H1 (cell line): ENCODE data around the gene STAMBPL1. TPM values are rescaled to one million over a fixed set of nuclear protein-coding genes. Genes with fewer than 3 reads are reported as not detected.

Experiments used
- POLR2AphosphoS5 ChIP-seq: IDR thresholded peaks from 2 replicates; pipeline ENCODE4 v1.6.1; 2011; ENCODE audit warnings: low read depth, low read length
- polyA plus RNA-seq, 7 experiments: library from polyadenylated mRNA; depleted of rRNA in 3 of 7; stranded (reverse) in 5 of 7; unstranded in 2 of 7; fragments of >200 nt in 5 of 7; fragments of 200-250 nt in 2 of 7; gene quantifications; 1 replicate in 5 of 7; 2 replicates in 1 of 7; 4 replicates in 1 of 7; pipeline versions ENCODE4 v1.2.1 to v1.2.3, GENCODE V29; 2011 to 2013; ENCODE audit warnings: missing spikeins in 2 of 7, mixed read lengths in 2 of 7
- total RNA-seq: library from RNA; stranded (reverse); fragmentation: NEBNext Ultra II Directional; extraction: Animal tissue kit (Norgen Biotek cat#: 25700); gene quantifications from 2 replicates; pipeline ENCODE4 v1.2.1, GENCODE V29; 2021

The STAMBPL1 gene
- total and polyA plus RNA-seq, 2 of the 8 experiments (the other 6 are each of a cell fraction or from before 2014, with no cell fraction given): 5.5 TPM

- TF ChIP-seq POLR2AphosphoS5: no peak
Measured at GRCh38 chr10:88850712-88851111, 29.3 kb upstream of the STAMBPL1 start (continued).
